Pulmonary artery endothelial cell (primary cell): ENCODE measurements around the gene CXorf49B. TPM values are rescaled to one million over a fixed set of nuclear protein-coding genes. Genes with fewer than 3 reads are reported as not detected.

Experiments used
- DNase-seq: peaks from one replicate; pipeline ENCODE4 v3.0.0-alpha.2; 2011; ENCODE audit warnings: low read depth, low spot score
- total RNA-seq: library from RNA; depleted of rRNA; stranded (reverse); fragments of >200 nt; gene quantifications from 2 replicates; pipeline ENCODE4 v1.2.3, GENCODE V29; 2014

Gene CXorf49B
- total RNA-seq, 1 donor from 2014 or later: not detected

- no peak for DNase-seq
Measured at GRCh38 chrX:71815906-71816156, 52.7 kb downstream of the CXorf49B start.

Other genes starting within 250 kb of the CXorf49B start
- gene OGT, start 230.2 kb upstream of the CXorf49B start, total RNA-seq: 86.6 and 115 TPM in 2 replicates
- gene GCNA, start 184.9 kb upstream of the CXorf49B start, total RNA-seq: 0.59 and 2.3 TPM in 2 replicates
- not detected in 2 replicates for gene CXCR3, start 144.8 kb upstream of the CXorf49B start, total RNA-seq
- gene CXorf49, start 45.1 kb upstream of the CXorf49B start, total RNA-seq: not detected in 2 replicates
- gene NHSL2, start 147.5 kb downstream of the CXorf49B start, total RNA-seq: 21.2 and 22.0 TPM in 2 replicates